MM.1S (cell line): ENCODE results near the gene LANCL3.

ENCODE experiments used
- DNase-seq: peaks from one replicate; pipeline ENCODE4 v3.0.0-alpha.2; 2015
- H2AFZ ChIP-seq: fragments of 300-600 bp; sonication (generic); 2 replicates; pipeline ENCODE4 v1.6.0; 2016; ENCODE audit warnings: antibody characterized with exemption, low read length
- H3F3A ChIP-seq: fragments of 300-600 bp; sonication (generic); 2 replicates; pipeline ENCODE4 v1.6.1; 2016; ENCODE audit warnings: mild to moderate bottlenecking, antibody characterized with exemption, low read length, moderate library complexity, mixed read lengths; ENCODE audit not compliant: insufficient read depth
- H3K27ac ChIP-seq: fragments of 300-600 bp; sonication (generic); 2 replicates; pipeline ENCODE4 v1.5.1; 2016; ENCODE audit warnings: mild to moderate bottlenecking, low read length
- H3K27me3 ChIP-seq: fragments of 300-600 bp; sonication (generic); replicated peaks from 2 replicates; pipeline ENCODE4 v1.6.0; 2016; ENCODE audit warnings: low read length; ENCODE audit not compliant: insufficient read depth
- H3K36me3 ChIP-seq: fragments of 300-600 bp; sonication (generic); replicated peaks from 2 replicates; pipeline ENCODE4 v1.6.1; 2016; ENCODE audit warnings: mild to moderate bottlenecking, low read length, mixed read lengths; ENCODE audit not compliant: insufficient read depth
- H3K4me1 ChIP-seq: fragments of 300-600 bp; sonication (generic); 2 replicates; pipeline ENCODE4 v1.6.1; 2016; ENCODE audit warnings: low read length, mixed read lengths
- H3K4me2 ChIP-seq: fragments of 300-600 bp; sonication (generic); 2 replicates; pipeline ENCODE4 v1.6.0; 2016; ENCODE audit warnings: low read depth, low read length
- H3K4me3 ChIP-seq: fragments of 300-600 bp; sonication (generic); 2 replicates; pipeline ENCODE4 v1.5.1; 2016; ENCODE audit warnings: low read length, mixed read lengths
- H3K79me2 ChIP-seq: fragments of 300-600 bp; sonication (generic); 2 replicates; pipeline ENCODE4 v1.6.1; 2016; ENCODE audit warnings: mixed run types, low read length, mixed read lengths
- H3K9ac ChIP-seq: fragments of 300-600 bp; sonication (generic); 2 replicates; pipeline ENCODE4 v1.6.1; 2016; ENCODE audit warnings: low read length, mixed read lengths
- H3K9me2 ChIP-seq: fragments of 300-600 bp; sonication (generic); replicated peaks from 2 replicates; pipeline ENCODE4 v1.6.1; 2016; ENCODE audit warnings: mild to moderate bottlenecking, low read length, mixed read lengths; ENCODE audit not compliant: insufficient read depth
- H3K9me3 ChIP-seq: fragments of 300-600 bp; sonication (generic); replicated peaks from 2 replicates; pipeline ENCODE4 v1.6.1; 2016; ENCODE audit warnings: mild to moderate bottlenecking, low read length, mixed read lengths; ENCODE audit not compliant: insufficient read depth
- H4K20me1 ChIP-seq: fragments of 300-600 bp; sonication (generic); 2 replicates; pipeline ENCODE4 v1.6.1; 2016; ENCODE audit warnings: mild to moderate bottlenecking, low read length, moderate library complexity, mixed read lengths; ENCODE audit not compliant: insufficient read depth
- EZH2 ChIP-seq: fragments of 300-600 bp; sonication (generic); optimal IDR thresholded peaks from 2 replicates; pipeline ENCODE3; 2017; ENCODE audit warnings: low read depth, mild to moderate bottlenecking, antibody characterized with exemption, low read length, mixed read lengths
- EZH2phosphoT487 ChIP-seq: fragments of 300-600 bp; sonication (generic); IDR thresholded peaks from 2 replicates; pipeline ENCODE4 v1.6.1; 2018; ENCODE audit warnings: antibody characterized with exemption, low read length
- TF ChIP-seq, protein P1 (sequence below): fragments of 300-600 bp; sonication (generic); IDR thresholded peaks from 2 replicates; pipeline ENCODE4 v1.5.1; 2016; ENCODE audit warnings: antibody characterized with exemption, low read length, mixed read lengths

LANCL3 gene

DNA sequence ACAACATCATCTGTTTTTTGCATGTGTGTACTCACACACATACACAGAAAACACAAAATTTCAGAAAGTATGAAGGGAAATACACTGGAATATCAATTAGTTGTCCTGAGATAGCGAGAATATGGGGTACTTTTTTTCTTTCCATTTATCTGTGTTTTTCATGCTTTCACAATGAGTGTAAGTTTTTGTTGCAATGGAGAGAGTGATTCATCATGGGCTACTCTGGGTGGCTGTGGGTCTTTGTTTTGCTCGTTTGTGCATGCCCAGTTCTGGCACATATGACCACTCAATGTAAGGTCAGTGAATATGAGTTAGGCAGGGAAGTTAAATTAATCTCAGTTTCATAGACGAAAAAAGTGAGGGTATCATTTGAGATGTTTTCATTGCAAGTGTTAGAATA lies 141.0 kb downstream of the LANCL3 start:
- H4K20me1 ChIP-seq: no peaks in the 10 kb centered on the region
- no peaks in the 10 kb centered on the region for H3K27me3 ChIP-seq
- TF ChIP-seq, protein P1, sequence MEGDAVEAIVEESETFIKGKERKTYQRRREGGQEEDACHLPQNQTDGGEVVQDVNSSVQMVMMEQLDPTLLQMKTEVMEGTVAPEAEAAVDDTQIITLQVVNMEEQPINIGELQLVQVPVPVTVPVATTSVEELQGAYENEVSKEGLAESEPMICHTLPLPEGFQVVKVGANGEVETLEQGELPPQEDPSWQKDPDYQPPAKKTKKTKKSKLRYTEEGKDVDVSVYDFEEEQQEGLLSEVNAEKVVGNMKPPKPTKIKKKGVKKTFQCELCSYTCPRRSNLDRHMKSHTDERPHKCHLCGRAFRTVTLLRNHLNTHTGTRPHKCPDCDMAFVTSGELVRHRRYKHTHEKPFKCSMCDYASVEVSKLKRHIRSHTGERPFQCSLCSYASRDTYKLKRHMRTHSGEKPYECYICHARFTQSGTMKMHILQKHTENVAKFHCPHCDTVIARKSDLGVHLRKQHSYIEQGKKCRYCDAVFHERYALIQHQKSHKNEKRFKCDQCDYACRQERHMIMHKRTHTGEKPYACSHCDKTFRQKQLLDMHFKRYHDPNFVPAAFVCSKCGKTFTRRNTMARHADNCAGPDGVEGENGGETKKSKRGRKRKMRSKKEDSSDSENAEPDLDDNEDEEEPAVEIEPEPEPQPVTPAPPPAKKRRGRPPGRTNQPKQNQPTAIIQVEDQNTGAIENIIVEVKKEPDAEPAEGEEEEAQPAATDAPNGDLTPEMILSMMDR: no peak
- no peak for TF ChIP-seq EZH2phosphoT487
- H3F3A ChIP-seq: no peaks in the 10 kb centered on the region
- no peak overlapping the region for H3K27ac ChIP-seq
- H3K9ac ChIP-seq: no peak overlapping the region
- H3K4me1 ChIP-seq: no peaks in the 10 kb centered on the region
- no peaks in the 10 kb centered on the region for H3K9me2 ChIP-seq
- DNase-seq: no peak
- H3K36me3 ChIP-seq: no peaks in the 10 kb centered on the region
- no peak overlapping the region for H3K4me2 ChIP-seq
- no peak overlapping the region for H2AFZ ChIP-seq
- H3K4me3 ChIP-seq: no peak overlapping the region
- H3K79me2 ChIP-seq: no peaks in the 10 kb centered on the region
- H3K9me3 ChIP-seq: no peaks in the 10 kb centered on the region

GRCh38 chrX:37714479-37714878 lies 143.0 kb downstream of the LANCL3 start:
- Histone ChIP-seq H3K9me3 (no peaks in the 10 kb centered on the region), H3K4me2 (no peak overlapping the region), H3K9ac (no peak overlapping the region), H3K4me1 (no peaks in the 10 kb centered on the region), H4K20me1 (no peaks in the 10 kb centered on the region), H3K9me2 (no peaks in the 10 kb centered on the region), H3F3A (no peaks in the 10 kb centered on the region), H3K36me3 (no peaks in the 10 kb centered on the region), H3K27ac (no peak overlapping the region), H3K79me2 (no peaks in the 10 kb centered on the region), H3K4me3 (no peak overlapping the region), H2AFZ (no peak overlapping the region), H3K27me3 (no peaks in the 10 kb centered on the region)
- DNase-seq: no peak
- TF ChIP-seq, protein P1: no peak
- no peak for TF ChIP-seq EZH2phosphoT487

- H3K79me2 ChIP-seq: no peaks in the 10 kb centered on the region
- no peaks in the 10 kb centered on the region for H3K4me1 ChIP-seq
- no peak overlapping the region for H3K27ac ChIP-seq
- no peaks in the 10 kb centered on the region for H3K36me3 ChIP-seq
- H3K27me3 ChIP-seq: no peaks in the 10 kb centered on the region
- no peak overlapping the region for H3K9ac ChIP-seq
- no peak overlapping the region for H3K4me2 ChIP-seq
- TF ChIP-seq EZH2 (no peak), EZH2phosphoT487 (no peak)
- TF ChIP-seq, protein P1: no peak
- no peak for DNase-seq
- no peaks in the 10 kb centered on the region for H3K9me2 ChIP-seq
- no peaks in the 10 kb centered on the region for H3F3A ChIP-seq
- no peaks in the 10 kb centered on the region for H3K9me3 ChIP-seq
- H4K20me1 ChIP-seq: no peaks in the 10 kb centered on the region
- no peak overlapping the region for H3K4me3 ChIP-seq
- H2AFZ ChIP-seq: no peak overlapping the region
Observed at GRCh38 chrX:37716602-37717001, 145.1 kb downstream of the LANCL3 start.

DNA sequence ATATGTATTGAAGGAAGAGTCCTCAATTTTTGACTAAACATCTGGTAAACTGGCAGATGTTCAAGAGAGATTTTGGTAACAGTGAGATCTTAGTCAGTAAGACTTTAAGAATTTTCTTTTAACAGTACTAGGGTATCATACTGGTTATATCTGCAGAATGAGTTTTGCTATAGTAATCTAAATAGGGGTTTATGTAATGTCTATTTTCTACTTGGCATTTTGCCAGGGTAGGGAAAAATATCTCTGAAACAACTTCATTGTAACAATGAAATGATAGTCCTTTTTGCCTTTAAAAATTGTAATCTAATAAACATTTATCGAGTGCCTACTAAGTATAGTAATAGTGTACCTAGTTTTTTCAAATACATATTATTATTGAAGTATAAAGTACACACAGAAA lies 146.2 kb downstream of the LANCL3 start:
- H2AFZ ChIP-seq: no peak overlapping the region
- H3K4me1 ChIP-seq: no peaks in the 10 kb centered on the region
- no peak overlapping the region for H3K4me3 ChIP-seq
- H3K9me3 ChIP-seq: no peaks in the 10 kb centered on the region
- TF ChIP-seq EZH2phosphoT487 (no peak), EZH2 (no peak)
- TF ChIP-seq, protein P1: no peak
- no peak overlapping the region for H3K9ac ChIP-seq
- DNase-seq: no peak
- no peaks in the 10 kb centered on the region for H4K20me1 ChIP-seq
- no peaks in the 10 kb centered on the region for H3F3A ChIP-seq
- no peak overlapping the region for H3K27ac ChIP-seq
- H3K4me2 ChIP-seq: no peak overlapping the region
- H3K36me3 ChIP-seq: no peaks in the 10 kb centered on the region
- no peaks in the 10 kb centered on the region for H3K9me2 ChIP-seq
- no peaks in the 10 kb centered on the region for H3K79me2 ChIP-seq
- no peaks in the 10 kb centered on the region for H3K27me3 ChIP-seq
